Esophagus (tissue), 2 donors: ENCODE results near the gene PDGFC. TPM values are rescaled to one million over a fixed set of nuclear protein-coding genes. Genes with fewer than 3 reads are reported as not detected.

Experiments
- H3K27ac ChIP-seq, 2 donors: one replicate each; pipeline ENCODE4 v1.5.1; 2013; ENCODE audit warnings: low read depth in 2 of 2, mild to moderate bottlenecking in 2 of 2, inconsistent platforms in 1 of 2, low read length in 1 of 2, moderate library complexity in 1 of 2
- H3K27me3 ChIP-seq, 2 donors: one replicate each; pipeline ENCODE4 v1.6.1; 2013; ENCODE audit warnings: low read length in 2 of 2, control low read depth in 1 of 2, mild to moderate bottlenecking in 1 of 2; ENCODE audit not compliant: insufficient read depth in 2 of 2, control insufficient read depth in 1 of 2
- H3K36me3 ChIP-seq, 2 donors: one replicate each; pipeline ENCODE4 v1.6.1; 2013; ENCODE audit warnings: low read length in 1 of 2; ENCODE audit not compliant: control insufficient read depth in 2 of 2, insufficient read depth in 2 of 2
- H3K4me1 ChIP-seq, 2 donors: one replicate each; pipeline ENCODE4 v1.6.1; 2013; ENCODE audit warnings: low read length in 1 of 2; ENCODE audit not compliant: control insufficient read depth in 2 of 2, insufficient read depth in 2 of 2
- H3K4me3 ChIP-seq, 2 donors: one replicate each; pipeline ENCODE4 v1.5.1; 2013; ENCODE audit warnings: low read length in 2 of 2, mild to moderate bottlenecking in 2 of 2, low read depth in 1 of 2, moderate library complexity in 1 of 2
- H3K9me3 ChIP-seq, 2 donors: one replicate each; pipeline ENCODE4 v1.6.1; 2013; ENCODE audit warnings: mild to moderate bottlenecking in 2 of 2, low read depth in 1 of 2, low read length in 1 of 2, moderate library complexity in 1 of 2; ENCODE audit not compliant: control insufficient read depth in 2 of 2, insufficient read depth in 1 of 2
- WGBS, 2 donors: extraction: QIAGEN DNeasy Blood & Tissue Kit; methylation state at CpG; one replicate each; pipeline ENCODE4 v1.1.7; 2013; 5-methylcytosine and 5-hydroxymethylcytosine counted together
- polyA plus RNA-seq, 2 donors: library from polyadenylated mRNA; stranded (reverse); fragments of 200-250 nt; gene quantifications; one replicate each; pipeline ENCODE4 v1.2.3, GENCODE V29; 2013
- donor health status: healthy with polysubstance abuse.
- donor health status: Bipolar disorder and iron deficiency.

Gene PDGFC
- polyA plus RNA-seq, 2 donors: 0.98 to 2.4 TPM

- Histone ChIP-seq H3K36me3 (no peaks in the 10 kb centered on the region), H3K4me1 (no peaks in the 10 kb centered on the region), H3K27ac (no peak overlapping the region), H3K4me3 (no peak overlapping the region), H3K27me3 (no peaks in the 10 kb centered on the region), H3K9me3 (no peaks in the 10 kb centered on the region)
- 37 to 39% methylated on average over 2 of the region's 2 CpGs for WGBS, 2 donors
Observed at GRCh38 chr4:157005193-157005592, 33.6 kb upstream of the PDGFC start.

GRCh38 chr4:157004279-157005161 lies 32.9 kb upstream of the PDGFC start:
- Histone ChIP-seq H3K27me3 (no peaks in the 10 kb centered on the region), H3K27ac (no peak overlapping the region), H3K36me3 (no peaks in the 10 kb centered on the region), H3K9me3 (no peaks in the 10 kb centered on the region), H3K4me1 (no peaks in the 10 kb centered on the region), H3K4me3 (no peak overlapping the region)
- 36 to 38% methylated on average over 5 of the region's 5 CpGs for WGBS, 2 donors

- Histone ChIP-seq H3K4me3 (no peak overlapping the region), H3K27me3 (no peaks in the 10 kb centered on the region), H3K9me3 (peaks cover 2 to 10% of the 10 kb centered on the region in 2 donors), H3K27ac (no peak overlapping the region), H3K4me1 (peaks cover 0 to 2% of the 10 kb centered on the region in 2 donors), H3K36me3 (no peaks in the 10 kb centered on the region)
- 7 to 15% methylated on average over 2 of the region's 2 CpGs for WGBS, 2 donors
Observed at GRCh38 chr4:156999175-156999517, 27.5 kb upstream of the PDGFC start.

- H3K27ac ChIP-seq: no peak overlapping the region
- 41 to 42% methylated on average over 1 of the region's 1 CpG for WGBS, 2 donors
Observed at GRCh38 chr4:156998500-156999174, 27.0 kb upstream of the PDGFC start.

GRCh38 chr4:156992943-156993342 lies 21.3 kb upstream of the PDGFC start:
- WGBS, 2 donors: 9 to 29% methylated on average over 2 of the region's 2 CpGs
- Histone ChIP-seq H3K4me1 (no peaks in the 10 kb centered on the region), H3K27ac (no peak overlapping the region), H3K9me3 (peaks cover 2 to 10% of the 10 kb centered on the region in 2 donors), H3K36me3 (no peaks in the 10 kb centered on the region), H3K27me3 (no peaks in the 10 kb centered on the region), H3K4me3 (no peak overlapping the region)

More at GRCh38 chr4:156998500-156999174, 27.0 kb upstream of the PDGFC start:
- H3K9me3 ChIP-seq: peaks cover 2 to 10% of the 10 kb centered on the region in 2 donors
- H3K4me1 ChIP-seq: peaks cover 0 to 2% of the 10 kb centered on the region in 2 donors
- no peaks in the 10 kb centered on the region for H3K36me3 ChIP-seq
- no peaks in the 10 kb centered on the region for H3K27me3 ChIP-seq
- H3K4me3 ChIP-seq: no peak overlapping the region

- H3K27ac ChIP-seq: no peak overlapping the region
- 89 to 93% methylated on average over 3 of the region's 3 CpGs for WGBS, 2 donors
- H3K27me3 ChIP-seq: no peaks in the 10 kb centered on the region
- peaks cover 0 to 3% of the 10 kb centered on the region in 2 donors for H3K9me3 ChIP-seq
- no peaks in the 10 kb centered on the region for H3K4me1 ChIP-seq
- H3K4me3 ChIP-seq: no peak overlapping the region
- H3K36me3 ChIP-seq: no peaks in the 10 kb centered on the region
Observed at GRCh38 chr4:156991161-156991560, 19.6 kb upstream of the PDGFC start.

GRCh38 chr4:156983366-156983765 lies 11.8 kb upstream of the PDGFC start:
- WGBS, 2 donors: 53 to 64% methylated on average over 1 of the region's 1 CpG
- Histone ChIP-seq H3K4me3 (no peak overlapping the region), H3K27ac (no peak overlapping the region), H3K4me1 (no peaks in the 10 kb centered on the region), H3K9me3 (no peaks in the 10 kb centered on the region), H3K27me3 (no peaks in the 10 kb centered on the region), H3K36me3 (no peaks in the 10 kb centered on the region)

- no peaks in the 10 kb centered on the region for H3K9me3 ChIP-seq
- no peak overlapping the region for H3K4me3 ChIP-seq
- no peak overlapping the region for H3K27ac ChIP-seq
- H3K36me3 ChIP-seq: no peaks in the 10 kb centered on the region
- no peaks in the 10 kb centered on the region for H3K27me3 ChIP-seq
- H3K4me1 ChIP-seq: no peaks in the 10 kb centered on the region
- 69 to 70% methylated on average over 3 of the region's 3 CpGs for WGBS, 2 donors
Observed at GRCh38 chr4:156981262-156981769, 9.7 kb upstream of the PDGFC start.

GRCh38 chr4:156977435-156978160 lies 6.0 kb upstream of the PDGFC start:
- Histone ChIP-seq H3K27me3 (no peaks in the 10 kb centered on the region), H3K27ac (no peak overlapping the region), H3K4me3 (no peak overlapping the region), H3K36me3 (no peaks in the 10 kb centered on the region), H3K4me1 (no peaks in the 10 kb centered on the region), H3K9me3 (no peaks in the 10 kb centered on the region)
- WGBS, 2 donors: 67 to 81% methylated on average over 6 of the region's 6 CpGs
